ENCODE data around the gene SH2D6.
A peak's percentile ranks its signal among the peaks of the same experiment; 100 is the strongest.

The SH2D6 gene

DNA sequence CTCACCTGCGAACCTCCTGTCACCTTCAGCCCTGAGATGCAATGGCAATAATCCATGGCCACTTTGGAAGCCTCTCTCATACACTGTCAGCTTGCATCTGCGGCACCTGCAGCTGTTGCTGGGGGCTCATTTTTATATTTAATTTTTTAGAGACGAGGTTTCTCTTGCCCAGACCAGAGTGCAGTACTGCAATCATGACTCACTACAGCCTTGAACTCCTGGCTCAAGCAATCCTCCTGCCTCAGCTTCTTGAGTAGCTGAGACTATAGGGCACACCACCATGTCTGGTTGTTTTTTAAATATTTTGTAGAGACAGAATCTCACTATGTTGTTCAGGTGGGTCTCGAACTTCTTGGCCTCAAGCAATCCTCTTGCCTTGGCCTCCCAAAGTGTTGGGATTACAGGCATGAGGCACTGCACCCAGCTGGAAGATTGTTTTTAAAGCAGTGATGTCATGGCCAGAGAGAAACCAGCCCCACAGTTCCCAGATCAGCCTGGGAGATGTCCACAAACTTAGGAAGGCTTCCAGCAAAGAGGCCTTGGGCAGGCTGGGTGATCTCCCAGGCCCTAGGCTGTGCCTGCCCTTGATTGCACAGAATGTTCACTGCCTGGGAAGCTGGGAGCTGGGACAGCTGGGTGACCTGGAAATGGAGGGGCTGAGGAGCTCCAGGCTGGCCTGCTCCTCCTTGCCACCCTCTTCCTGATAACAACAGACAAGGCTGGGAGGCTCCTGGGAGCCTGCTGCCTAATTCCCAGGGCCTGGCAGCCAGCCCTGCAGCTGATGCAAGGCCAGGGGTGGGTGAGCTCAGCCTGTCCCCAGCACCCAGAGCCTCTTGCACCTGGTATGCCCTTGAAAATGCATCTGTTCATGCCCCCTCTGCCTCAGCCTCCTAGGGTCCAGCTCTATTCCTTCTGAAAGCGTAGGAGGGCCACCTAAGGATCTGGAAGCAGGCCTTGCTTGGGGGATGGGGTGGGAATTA is 27.1 kb downstream of the SH2D6 start:
- DNase-seq (ENCODE audit: low read depth in 1 of 2, low spot score in 1 of 2) = no peak
- no peaks in the 10 kb centered on the region for H3K27me3 ChIP-seq (ENCODE audit: insufficient read depth, poor library complexity, severe bottlenecking)
- H3K4me3 ChIP-seq (replicated peaks; ENCODE audit: insufficient read depth, low read length) = no peak overlapping the region
- TF ChIP-seq GABPA (IDR thresholded peaks at IDR 0.05; ENCODE audit: low read depth) (no peak), SPI1 (IDR thresholded peaks at IDR 0.05; ENCODE audit: borderline replicate concordance, low read depth) (no peak), POLR2AphosphoS5 (IDR thresholded peaks at IDR 0.05; ENCODE audit: low read depth) (no peak)
- TF ChIP-seq, protein P1, sequence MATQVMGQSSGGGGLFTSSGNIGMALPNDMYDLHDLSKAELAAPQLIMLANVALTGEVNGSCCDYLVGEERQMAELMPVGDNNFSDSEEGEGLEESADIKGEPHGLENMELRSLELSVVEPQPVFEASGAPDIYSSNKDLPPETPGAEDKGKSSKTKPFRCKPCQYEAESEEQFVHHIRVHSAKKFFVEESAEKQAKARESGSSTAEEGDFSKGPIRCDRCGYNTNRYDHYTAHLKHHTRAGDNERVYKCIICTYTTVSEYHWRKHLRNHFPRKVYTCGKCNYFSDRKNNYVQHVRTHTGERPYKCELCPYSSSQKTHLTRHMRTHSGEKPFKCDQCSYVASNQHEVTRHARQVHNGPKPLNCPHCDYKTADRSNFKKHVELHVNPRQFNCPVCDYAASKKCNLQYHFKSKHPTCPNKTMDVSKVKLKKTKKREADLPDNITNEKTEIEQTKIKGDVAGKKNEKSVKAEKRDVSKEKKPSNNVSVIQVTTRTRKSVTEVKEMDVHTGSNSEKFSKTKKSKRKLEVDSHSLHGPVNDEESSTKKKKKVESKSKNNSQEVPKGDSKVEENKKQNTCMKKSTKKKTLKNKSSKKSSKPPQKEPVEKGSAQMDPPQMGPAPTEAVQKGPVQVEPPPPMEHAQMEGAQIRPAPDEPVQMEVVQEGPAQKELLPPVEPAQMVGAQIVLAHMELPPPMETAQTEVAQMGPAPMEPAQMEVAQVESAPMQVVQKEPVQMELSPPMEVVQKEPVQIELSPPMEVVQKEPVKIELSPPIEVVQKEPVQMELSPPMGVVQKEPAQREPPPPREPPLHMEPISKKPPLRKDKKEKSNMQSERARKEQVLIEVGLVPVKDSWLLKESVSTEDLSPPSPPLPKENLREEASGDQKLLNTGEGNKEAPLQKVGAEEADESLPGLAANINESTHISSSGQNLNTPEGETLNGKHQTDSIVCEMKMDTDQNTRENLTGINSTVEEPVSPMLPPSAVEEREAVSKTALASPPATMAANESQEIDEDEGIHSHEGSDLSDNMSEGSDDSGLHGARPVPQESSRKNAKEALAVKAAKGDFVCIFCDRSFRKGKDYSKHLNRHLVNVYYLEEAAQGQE (IDR thresholded peaks at IDR 0.05; ENCODE audit: insufficient replicate concordance, low read depth) = no peak
- TF ChIP-seq, protein P2, sequence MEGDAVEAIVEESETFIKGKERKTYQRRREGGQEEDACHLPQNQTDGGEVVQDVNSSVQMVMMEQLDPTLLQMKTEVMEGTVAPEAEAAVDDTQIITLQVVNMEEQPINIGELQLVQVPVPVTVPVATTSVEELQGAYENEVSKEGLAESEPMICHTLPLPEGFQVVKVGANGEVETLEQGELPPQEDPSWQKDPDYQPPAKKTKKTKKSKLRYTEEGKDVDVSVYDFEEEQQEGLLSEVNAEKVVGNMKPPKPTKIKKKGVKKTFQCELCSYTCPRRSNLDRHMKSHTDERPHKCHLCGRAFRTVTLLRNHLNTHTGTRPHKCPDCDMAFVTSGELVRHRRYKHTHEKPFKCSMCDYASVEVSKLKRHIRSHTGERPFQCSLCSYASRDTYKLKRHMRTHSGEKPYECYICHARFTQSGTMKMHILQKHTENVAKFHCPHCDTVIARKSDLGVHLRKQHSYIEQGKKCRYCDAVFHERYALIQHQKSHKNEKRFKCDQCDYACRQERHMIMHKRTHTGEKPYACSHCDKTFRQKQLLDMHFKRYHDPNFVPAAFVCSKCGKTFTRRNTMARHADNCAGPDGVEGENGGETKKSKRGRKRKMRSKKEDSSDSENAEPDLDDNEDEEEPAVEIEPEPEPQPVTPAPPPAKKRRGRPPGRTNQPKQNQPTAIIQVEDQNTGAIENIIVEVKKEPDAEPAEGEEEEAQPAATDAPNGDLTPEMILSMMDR (IDR thresholded peaks at IDR 0.05; ENCODE audit: insufficient read depth, low read length) = no peak
- H3K27ac ChIP-seq (replicated peaks) = peak overlapping the region; percentile 22; the same call in 1 of the 2 replicates

DNA sequence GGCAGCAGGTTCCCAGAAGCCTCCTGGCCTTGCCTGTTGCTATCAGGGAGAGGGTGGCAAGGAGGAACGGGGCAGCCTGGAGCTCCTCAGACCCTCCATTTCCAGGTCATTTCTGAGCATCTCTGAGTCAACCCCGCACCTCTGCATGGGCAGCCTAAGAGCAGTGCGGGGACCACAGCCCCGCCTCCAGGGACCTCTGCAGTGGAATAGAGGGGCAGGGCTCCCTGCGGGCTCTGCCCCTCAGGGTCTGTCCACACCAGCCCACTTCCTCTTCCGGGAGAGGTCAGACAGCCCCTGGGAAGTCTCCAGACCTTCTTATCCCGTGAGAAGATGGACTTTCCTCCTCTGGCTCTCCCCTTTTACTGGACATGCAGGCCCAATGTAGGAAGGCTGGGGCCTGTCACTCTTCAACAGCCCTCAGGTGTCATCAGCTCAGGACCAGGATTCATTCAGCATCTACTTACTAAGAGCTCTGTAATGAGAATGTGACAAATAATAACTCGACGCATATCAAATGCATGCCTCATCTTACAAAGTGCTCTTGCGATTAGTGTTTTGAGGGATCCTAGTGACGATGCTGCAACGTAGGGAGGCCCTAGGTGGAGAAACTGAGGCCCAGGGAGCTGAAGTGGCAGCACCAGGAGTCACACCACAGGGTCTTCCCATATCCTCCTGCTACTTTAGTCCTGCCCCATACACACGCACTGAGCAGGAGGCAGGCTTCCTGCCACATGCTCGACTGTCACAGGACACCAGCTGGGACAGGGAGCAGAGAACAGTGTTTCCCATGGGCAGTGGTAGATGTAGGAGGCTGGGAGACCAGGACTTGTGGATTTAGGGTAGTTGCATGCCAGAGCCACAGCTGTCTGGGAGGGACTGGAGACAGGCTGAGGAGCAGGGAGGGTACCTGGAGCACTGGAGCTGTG is 28.0 kb downstream of the SH2D6 start:
- Histone ChIP-seq H3K27me3 (ENCODE audit: insufficient read depth, poor library complexity, severe bottlenecking) (no peaks in the 10 kb centered on the region), H3K4me3 (replicated peaks; ENCODE audit: insufficient read depth, low read length) (no peak overlapping the region), H3K27ac (replicated peaks) (peak overlapping the region; percentile 22; the same call in 1 of the 2 replicates)
- TF ChIP-seq SPI1 (IDR thresholded peaks at IDR 0.05; ENCODE audit: borderline replicate concordance, low read depth) = peak; percentile 33; the same call in 1 of the 2 replicates
- TF ChIP-seq, protein P2 (IDR thresholded peaks at IDR 0.05; ENCODE audit: insufficient read depth, low read length) = no peak
- DNase-seq (ENCODE audit: low read depth in 1 of 2, low spot score in 1 of 2) = no peak

DNA sequence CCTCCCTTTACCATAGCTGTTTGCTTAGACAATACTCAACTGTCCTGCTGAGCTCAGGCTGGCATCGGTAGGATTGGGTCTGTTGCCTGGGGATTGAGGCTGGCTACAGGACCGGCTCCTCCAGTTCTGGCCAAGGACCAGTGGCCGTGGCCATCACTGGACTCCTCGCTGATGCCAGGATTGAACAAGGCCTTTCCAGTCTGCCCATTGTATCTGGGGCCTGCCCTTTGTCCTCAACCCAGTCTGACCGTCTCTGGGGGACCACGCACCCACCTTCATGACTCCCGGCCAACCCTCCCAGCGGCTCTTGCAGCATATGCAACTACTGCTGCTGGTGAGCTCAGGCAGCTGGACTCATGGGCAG is 28.7 kb downstream of the SH2D6 start:
- Histone ChIP-seq H3K27ac (replicated peaks) (no peak overlapping the region), H3K27me3 (ENCODE audit: insufficient read depth, poor library complexity, severe bottlenecking) (no peaks in the 10 kb centered on the region), H3K4me3 (replicated peaks; ENCODE audit: insufficient read depth, low read length) (no peak overlapping the region)
- TF ChIP-seq, protein P2 (IDR thresholded peaks at IDR 0.05; ENCODE audit: insufficient read depth, low read length) = no peak
- TF ChIP-seq, protein P1 (IDR thresholded peaks at IDR 0.05; ENCODE audit: insufficient replicate concordance, low read depth) = no peak
- TF ChIP-seq SPI1 (IDR thresholded peaks at IDR 0.05; ENCODE audit: borderline replicate concordance, low read depth) (no peak), GABPA (IDR thresholded peaks at IDR 0.05; ENCODE audit: low read depth) (no peak)
- DNase-seq (ENCODE audit: low read depth in 1 of 2, low spot score in 1 of 2) = no peak
